ENCODE measurements around the gene ELOVL6. TPM values are rescaled to one million over a fixed set of nuclear protein-coding genes. Genes with fewer than 3 reads are reported as not detected.

The ELOVL6 gene
- total RNA-seq, 2 donors from 2014 or later, result 43.5 to 44.8 TPM

GRCh38 chr4:110002326-110002725, 196.1 kb downstream of the ELOVL6 start:
- Histone ChIP-seq H3K4me3 (ENCODE audit: low read length) (no peak overlapping the region), H3K27ac (ENCODE audit: low read depth, low read length) (no peak overlapping the region), H3K36me3 (ENCODE audit: control insufficient read depth, insufficient read depth, low read length) (peaks cover 11% of the 10 kb centered on the region), H3K4me1 (ENCODE audit: control insufficient read depth, insufficient read depth, low read length) (no peaks in the 10 kb centered on the region), H3K9me3 (ENCODE audit: control insufficient read depth, low read length) (no peaks in the 10 kb centered on the region), H3K9ac (ENCODE audit: extremely low read depth, low read length, poor library complexity, severe bottlenecking) (no peak overlapping the region), H3K27me3 (ENCODE audit: control insufficient read depth, insufficient read depth, low read length, poor library complexity, severe bottlenecking) (no peaks in the 10 kb centered on the region)
- H3K4me3 Mint-ChIP-seq, result no peak overlapping the region
- TF ChIP-seq CTCF (conservative IDR thresholded peaks at IDR 0.05), result no peak
- H3K9me3 Mint-ChIP-seq, result no peaks in the 10 kb centered on the region
- H3K4me1 Mint-ChIP-seq, result peaks cover 2% of the 10 kb centered on the region
- WGBS, 2 experiments (ENCODE audit: insufficient coverage in 1 of 2, insufficient read length in 1 of 2), result 96% methylated on average over 2 of the region's 3 CpGs; no CpG with 5 or more reads in 1 of the 2 experiments
- peaks cover 3% of the 10 kb centered on the region for H3K36me3 Mint-ChIP-seq (ENCODE audit: low read depth)
- H3K27ac Mint-ChIP-seq, result no peak overlapping the region
- no peaks in the 10 kb centered on the region for H3K27me3 Mint-ChIP-seq (ENCODE audit: insufficient read depth)
- DNase-seq, result no peak

- peaks cover 11% of the 10 kb centered on the region for H3K36me3 ChIP-seq (ENCODE audit: control insufficient read depth, insufficient read depth, low read length)
- no peaks in the 10 kb centered on the region for H3K27me3 ChIP-seq (ENCODE audit: control insufficient read depth, insufficient read depth, low read length, poor library complexity, severe bottlenecking)
- Mint-ChIP-seq H3K4me3 (no peak overlapping the region), H3K36me3 (ENCODE audit: low read depth) (peaks cover 3% of the 10 kb centered on the region), H3K27ac (no peak overlapping the region), H3K27me3 (ENCODE audit: insufficient read depth) (no peaks in the 10 kb centered on the region), H3K4me1 (no peaks in the 10 kb centered on the region), H3K9me3 (no peaks in the 10 kb centered on the region)
- no peak for DNase-seq
- no peak overlapping the region for H3K4me3 ChIP-seq (ENCODE audit: low read length)
- no peaks in the 10 kb centered on the region for H3K9me3 ChIP-seq (ENCODE audit: control insufficient read depth, low read length)
- H3K27ac ChIP-seq (ENCODE audit: low read depth, low read length), result no peak overlapping the region
- no peaks in the 10 kb centered on the region for H3K4me1 ChIP-seq (ENCODE audit: control insufficient read depth, insufficient read depth, low read length)
- WGBS, 2 experiments (ENCODE audit: insufficient coverage in 1 of 2, insufficient read length in 1 of 2), result 91 to 100% methylated on average over 7 to 9 of the region's 9 CpGs
- TF ChIP-seq CTCF (conservative IDR thresholded peaks at IDR 0.05), result no peak
- no peak overlapping the region for H3K9ac ChIP-seq (ENCODE audit: extremely low read depth, low read length, poor library complexity, severe bottlenecking)
Measured at GRCh38 chr4:109999585-109999912, 198.9 kb downstream of the ELOVL6 start.

- H3K9ac ChIP-seq (ENCODE audit: extremely low read depth, low read length, poor library complexity, severe bottlenecking), result no peak overlapping the region
- Mint-ChIP-seq H3K4me3 (no peak overlapping the region), H3K27ac (no peak overlapping the region), H3K9me3 (no peaks in the 10 kb centered on the region), H3K4me1 (no peaks in the 10 kb centered on the region), H3K36me3 (ENCODE audit: low read depth) (peaks cover 3% of the 10 kb centered on the region), H3K27me3 (ENCODE audit: insufficient read depth) (no peaks in the 10 kb centered on the region)
- H3K4me1 ChIP-seq (ENCODE audit: control insufficient read depth, insufficient read depth, low read length), result no peaks in the 10 kb centered on the region
- DNase-seq, result no peak
- H3K36me3 ChIP-seq (ENCODE audit: control insufficient read depth, insufficient read depth, low read length), result peaks cover 11% of the 10 kb centered on the region
- H3K27me3 ChIP-seq (ENCODE audit: control insufficient read depth, insufficient read depth, low read length, poor library complexity, severe bottlenecking), result no peaks in the 10 kb centered on the region
- H3K4me3 ChIP-seq (ENCODE audit: low read length), result no peak overlapping the region
- no peaks in the 10 kb centered on the region for H3K9me3 ChIP-seq (ENCODE audit: control insufficient read depth, low read length)
- WGBS, 2 experiments (ENCODE audit: insufficient coverage in 1 of 2, insufficient read length in 1 of 2), result 65 to 95% methylated on average over 2 to 3 of the region's 3 CpGs
- peak; percentile 91 for TF ChIP-seq CTCF (conservative IDR thresholded peaks at IDR 0.05)
- H3K27ac ChIP-seq (ENCODE audit: low read depth, low read length), result no peak overlapping the region
Measured at GRCh38 chr4:109998867-109999584, 199.4 kb downstream of the ELOVL6 start.
